HG03103 (cell line): Measurements from ENCODE around the gene BST2.
A peak's percentile ranks its signal among the peaks of the same experiment; 100 is the strongest.
"Not testable (repeated sequence)": the region's sequence is repeated elsewhere in the genome, so short reads cannot be mapped to it uniquely, and the experiment has no call there.

Source experiments
- ATAC-seq: cut with Tn5 transposase; IDR thresholded peaks from one replicate; pipeline ENCODE4 v1.9.1; 2021; ENCODE audit warnings: low read depth; ENCODE audit not compliant: unreplicated experiment

The BST2 gene

DNA sequence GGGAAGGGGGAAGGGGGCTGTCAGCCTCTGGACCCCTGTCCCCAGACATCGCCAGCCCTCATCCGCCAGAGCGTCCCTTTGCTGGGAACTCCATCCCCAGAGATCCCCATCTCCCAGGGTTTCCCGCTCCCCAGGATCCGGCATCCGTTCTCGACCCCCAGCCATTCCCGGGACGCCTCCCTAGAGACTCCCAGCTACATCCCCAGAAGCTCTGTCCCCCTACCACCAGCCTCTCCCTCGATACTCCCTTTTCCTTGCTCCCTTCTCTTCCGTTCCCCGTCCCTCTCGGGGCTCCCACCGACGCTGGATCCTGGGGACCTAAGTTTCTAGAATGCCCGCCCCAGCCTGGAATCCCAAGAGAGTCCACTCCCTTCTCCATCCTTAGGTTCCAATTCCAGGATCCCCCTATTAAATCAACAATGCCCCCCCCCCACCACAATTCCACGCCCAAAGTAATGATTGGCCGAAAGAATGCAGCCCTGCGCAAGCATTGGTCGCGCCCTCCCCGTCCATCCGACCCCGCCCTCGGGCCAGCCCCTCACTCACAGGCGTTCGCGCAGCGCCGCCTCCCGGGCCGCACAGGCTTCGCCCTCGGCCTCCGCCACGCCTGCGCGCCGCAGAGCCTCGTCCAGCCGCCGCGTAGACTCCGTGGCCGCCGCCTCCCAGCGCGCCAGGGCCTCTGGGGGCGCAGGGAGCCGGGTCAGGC lies 14.6 kb downstream of the BST2 start:
- peak; percentile 77 for ATAC-seq

- ATAC-seq: no peak
These were observed 15.3 kb downstream of the BST2 start for GRCh38 chr19:17389957-17390664.

DNA sequence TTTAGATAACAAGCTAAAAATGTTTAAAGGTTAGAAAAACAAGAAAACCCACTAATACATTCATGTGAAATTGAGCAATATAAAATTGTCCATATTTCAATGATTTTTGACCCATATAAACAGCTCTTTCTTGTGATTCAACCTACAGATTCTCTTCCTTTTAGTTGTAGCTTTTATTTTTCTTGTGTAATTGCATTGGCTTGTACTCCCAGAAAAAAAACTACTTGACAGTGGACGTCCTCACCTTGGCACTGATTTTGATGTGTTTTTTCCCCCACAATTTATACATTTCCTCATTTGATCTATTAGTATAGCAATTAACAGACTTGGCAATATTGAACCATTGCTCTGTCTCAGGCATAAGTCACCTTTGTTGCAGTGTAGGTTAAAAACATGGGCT lies 16.1 kb downstream of the BST2 start:
- ATAC-seq: no peak

- no peak for ATAC-seq
These were observed 19.4 kb downstream of the BST2 start for GRCh38 chr19:17385878-17386611.

DNA sequence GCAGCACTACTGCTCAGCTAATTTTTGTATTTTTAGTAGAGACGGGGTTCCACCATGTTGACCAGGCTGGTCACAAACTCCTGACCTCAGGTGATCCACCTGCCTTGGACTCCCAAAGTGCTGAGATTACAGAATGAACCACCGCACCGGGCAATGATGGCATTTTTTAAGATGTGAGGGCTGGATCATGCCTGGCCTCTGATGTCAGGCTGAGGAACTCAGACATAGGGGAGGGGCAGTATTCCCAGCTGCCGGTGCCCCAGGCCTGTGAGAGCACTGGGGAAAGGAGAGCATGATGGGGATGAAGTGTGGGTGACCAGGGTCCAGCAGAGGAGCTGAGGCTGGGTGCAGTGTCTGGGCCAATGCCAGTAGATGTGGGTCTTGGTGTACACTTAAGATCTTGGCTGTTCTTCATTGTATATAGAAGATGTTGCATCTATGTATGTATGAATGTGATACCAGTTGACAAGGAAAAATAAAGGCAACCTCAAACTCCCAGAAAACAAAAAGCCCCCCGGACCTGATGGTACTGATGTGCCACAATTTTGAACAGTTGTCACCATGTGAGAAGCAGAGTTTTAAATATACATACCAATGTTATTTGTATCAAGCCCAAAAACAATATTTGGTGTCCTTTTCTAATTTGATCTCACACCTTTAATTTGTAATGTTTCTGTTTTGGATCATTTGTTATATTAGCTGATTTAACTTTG lies 24.8 kb downstream of the BST2 start:
- no peak for ATAC-seq

DNA sequence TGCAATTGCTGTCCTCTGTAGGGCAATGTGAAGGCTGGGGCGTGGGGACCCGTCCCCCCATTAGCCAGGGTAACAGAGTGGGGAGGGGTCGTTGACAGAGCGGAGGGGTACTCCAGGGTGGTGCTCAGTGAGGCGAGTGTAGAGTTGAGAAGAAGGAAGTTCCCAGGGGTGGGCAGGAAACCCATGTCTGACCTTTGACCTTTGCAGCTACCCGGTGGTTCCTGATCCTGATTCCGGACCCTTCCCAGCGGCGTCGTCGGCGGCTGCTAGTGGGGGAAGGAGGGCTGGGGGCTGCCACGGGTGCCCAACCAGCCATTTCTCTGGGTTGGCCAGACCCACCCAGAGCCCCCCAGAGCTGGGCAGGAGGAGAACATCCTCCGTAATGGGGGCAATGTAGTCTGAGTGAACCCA lies 26.2 kb downstream of the BST2 start:
- ATAC-seq: no peak

- no peak for ATAC-seq
These were observed 27.2 kb downstream of the BST2 start for GRCh38 chr19:17378271-17378670.

GRCh38 chr19:17376935-17377600 lies 28.4 kb downstream of the BST2 start, which contains the start of gene PLVAP:
PLVAP (minus strand) TSS chr19:17377342; CDS start chr19:17377288, 54 bp downstream.
- ATAC-seq: no peak

DNA sequence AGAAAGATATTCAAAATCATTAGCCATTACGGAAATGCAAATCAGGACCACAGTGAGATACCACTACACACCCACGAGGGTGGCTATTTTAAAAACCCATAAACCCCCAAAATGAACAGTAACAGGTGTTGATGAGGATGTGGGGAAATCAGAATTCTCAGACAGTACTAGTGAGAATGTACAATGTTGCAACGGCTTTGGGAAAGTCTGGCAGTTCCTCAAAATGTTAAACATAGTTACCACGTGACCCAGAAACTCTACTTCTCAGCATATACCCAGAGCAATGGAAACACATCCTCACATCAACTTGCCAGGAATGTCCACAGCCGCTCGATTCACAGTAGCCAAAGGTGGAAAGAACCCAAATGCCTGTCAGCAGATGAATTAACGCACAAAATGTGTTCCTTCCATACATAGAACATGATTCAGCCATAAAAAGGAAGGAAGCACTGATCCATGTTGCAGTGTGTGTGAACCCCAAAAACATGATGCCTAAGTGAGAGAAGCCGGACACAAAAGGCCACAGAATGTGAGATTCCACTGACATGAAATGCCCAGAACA lies 35.3 kb downstream of the BST2 start:
- ATAC-seq: no peak

DNA sequence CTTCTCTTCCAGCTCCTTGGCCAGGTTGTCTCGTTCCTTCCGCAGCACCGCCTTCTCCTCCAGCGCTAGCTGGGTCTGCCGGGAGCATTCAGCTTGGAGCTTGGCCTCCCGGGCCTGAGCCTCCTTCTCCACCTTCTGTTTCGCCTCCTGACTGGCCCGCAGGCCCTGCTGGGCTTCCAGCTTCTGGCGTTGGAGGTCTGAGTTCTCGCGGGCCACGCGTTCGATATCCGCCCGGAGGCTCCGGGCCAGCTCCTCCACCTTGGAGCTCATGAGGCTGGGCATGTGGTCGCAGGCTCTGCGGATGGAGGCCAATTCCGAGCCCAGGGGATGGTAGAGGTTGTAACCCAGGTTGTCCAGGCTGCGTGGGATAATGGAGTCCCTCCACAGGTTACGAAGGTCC lies 40.1 kb downstream of the BST2 start:
- no peak for ATAC-seq

- ATAC-seq: not testable (repeated sequence)
These were observed 41.4 kb downstream of the BST2 start for GRCh38 chr19:17363852-17364605.

- no peak for ATAC-seq
These were observed 45.3 kb downstream of the BST2 start for GRCh38 chr19:17359905-17360800.

GRCh38 chr19:17358395-17358794 lies 47.0 kb downstream of the BST2 start:
- no peak for ATAC-seq

DNA sequence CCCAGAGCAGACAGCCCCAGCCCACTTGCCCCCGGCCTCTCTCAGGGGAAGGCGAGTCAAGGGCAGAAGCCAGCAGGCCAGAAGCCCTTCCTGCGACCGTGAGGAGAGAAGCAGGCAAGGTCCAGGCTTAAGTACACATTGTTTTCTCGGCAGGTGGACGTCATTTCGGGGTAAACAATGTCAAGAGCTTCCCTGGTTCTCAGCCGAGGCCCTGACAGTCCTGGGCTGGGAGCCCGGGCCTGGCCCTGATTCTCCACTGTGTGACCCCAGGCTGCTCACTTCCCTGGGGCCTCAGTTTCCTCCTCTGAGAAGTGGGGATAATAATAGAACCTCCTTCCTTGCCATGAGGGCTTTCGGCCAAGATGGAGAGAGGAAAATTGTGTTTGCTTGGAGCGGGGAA lies 47.7 kb downstream of the BST2 start:
- no peak for ATAC-seq

- no peak for ATAC-seq
These were observed 48.3 kb downstream of the BST2 start for GRCh38 chr19:17357078-17357666.

DNA sequence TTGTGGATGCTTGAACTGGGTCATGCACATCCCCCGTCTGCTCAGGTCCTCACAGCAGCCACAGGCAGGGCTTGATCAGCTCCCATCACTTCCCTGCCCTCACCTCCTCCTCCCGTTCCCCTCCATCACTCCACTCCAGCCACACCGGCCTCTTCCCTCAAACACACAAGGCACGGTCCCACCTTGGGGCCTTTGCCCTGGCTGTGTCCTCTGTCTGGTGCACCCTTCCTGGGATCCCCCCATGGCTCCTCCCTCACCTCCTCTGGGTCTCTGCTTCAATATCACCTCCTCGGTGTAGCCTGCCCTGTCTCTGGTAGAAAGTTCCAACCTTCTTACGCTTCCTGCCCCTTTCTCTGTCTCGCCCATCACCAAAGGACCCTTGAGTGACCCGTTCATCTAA lies 52.0 kb downstream of the BST2 start:
- no peak for ATAC-seq
